GM12892 (cell line): Measurements from ENCODE around the gene HINT2.

Experiments
- POLR2A ChIP-seq: IDR thresholded peaks from 2 replicates; pipeline ENCODE4 v1.6.1; 2011; ENCODE audit warnings: low read depth, low read length, control low read depth
- POLR2AphosphoS5 ChIP-seq: IDR thresholded peaks from 2 replicates; pipeline ENCODE4 v1.6.1; 2011; ENCODE audit warnings: low read depth, low read length, control low read depth
- TAF1 ChIP-seq: IDR thresholded peaks from 2 replicates; pipeline ENCODE4 v1.6.1; 2011; ENCODE audit warnings: low read depth, mild to moderate bottlenecking, control low read depth, low read length, borderline replicate concordance

DNA sequence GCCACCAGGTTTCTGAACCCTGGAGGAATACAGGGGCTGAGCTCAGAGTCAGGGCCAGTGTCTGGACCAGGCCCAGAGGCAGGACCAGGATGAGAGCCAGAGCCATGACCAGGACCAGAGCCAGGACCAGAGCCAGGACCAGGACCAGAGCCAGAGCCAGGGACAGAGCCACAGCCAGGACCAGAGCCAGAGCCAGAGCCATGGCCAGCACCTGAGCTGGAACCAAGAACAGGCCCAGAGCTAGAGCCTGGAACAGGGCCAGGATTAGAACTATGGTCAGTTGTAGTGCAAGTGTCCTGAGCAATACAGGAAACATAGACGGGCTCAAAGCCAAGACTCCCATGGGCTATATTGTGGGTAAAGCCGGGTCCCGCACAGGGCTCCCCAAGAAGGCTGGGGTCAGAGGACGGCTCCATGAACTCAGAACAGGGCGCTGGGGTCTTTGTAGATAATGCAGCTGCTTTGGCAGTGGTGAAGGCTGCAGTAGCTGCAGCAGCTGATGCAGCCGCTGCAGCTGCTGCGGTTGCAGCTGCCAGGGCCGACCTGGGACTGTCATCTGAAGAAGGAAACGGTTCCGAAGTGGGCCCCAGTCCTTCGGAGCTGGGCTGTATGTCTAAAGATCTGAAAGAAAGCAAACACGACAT lies 3.3 kb downstream of the HINT2 start:
- TF ChIP-seq POLR2A (no peak), TAF1 (no peak), POLR2AphosphoS5 (no peak)
